Stimulated activated CD8-positive, alpha-beta memory T cell treated with anti-CD3 and anti-CD28 coated beads, Interleukin-4, amount 100 ng/mL, for 1 hour (primary cell): ENCODE measurements around the gene ANKRD31.
"Not testable (repeated sequence)": the region's sequence is repeated elsewhere in the genome, so short reads cannot be mapped to it uniquely, and the experiment has no call there.

Experiments
- DNase-seq, 2 donors: peaks; one replicate each; pipeline ENCODE4 v3.0.0-alpha.2; 2020; ENCODE audit warnings: low read depth in 2 of 2, low spot score in 1 of 2

ANKRD31 gene

DNA sequence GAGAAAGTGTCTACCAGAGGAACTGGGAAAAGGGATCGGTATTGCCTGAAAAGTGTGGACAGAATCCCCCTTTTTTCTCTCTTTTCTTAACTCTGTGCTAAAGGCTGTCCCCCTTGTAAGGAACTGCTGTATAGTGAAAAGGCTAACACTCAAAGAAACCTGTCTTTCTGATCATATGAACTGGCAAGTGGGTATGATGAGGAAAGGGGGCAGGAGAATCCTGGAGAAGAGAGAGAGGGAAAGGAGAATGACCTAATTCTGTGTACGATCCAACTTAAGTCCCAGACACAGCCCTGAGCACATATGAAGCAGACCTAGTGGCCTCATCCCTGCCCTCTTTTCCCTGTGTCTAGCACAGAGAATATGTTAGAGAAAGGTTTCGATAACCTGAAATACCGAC, 967 bp downstream of the ANKRD31 start:
- DNase-seq = no peak

DNA sequence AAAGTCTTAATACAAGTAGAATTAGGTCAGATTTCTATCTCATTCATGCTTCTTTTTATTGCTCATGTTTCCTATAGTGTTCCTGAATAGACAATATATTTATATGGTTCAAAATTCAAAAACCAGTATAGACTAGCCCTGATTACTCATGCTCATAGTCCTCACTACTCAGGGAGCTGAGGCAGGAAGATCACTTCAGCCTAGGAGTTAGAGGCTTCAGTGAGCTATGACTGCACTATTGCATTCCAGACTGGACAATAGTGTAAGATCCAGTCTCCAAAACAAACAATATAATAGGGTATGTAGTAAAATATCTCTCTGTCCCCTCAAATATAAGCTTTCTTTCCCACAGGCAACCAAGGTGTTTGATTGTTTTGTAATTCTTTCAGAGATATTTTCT, 2.4 kb downstream of the ANKRD31 start:
- DNase-seq = no peak

DNA sequence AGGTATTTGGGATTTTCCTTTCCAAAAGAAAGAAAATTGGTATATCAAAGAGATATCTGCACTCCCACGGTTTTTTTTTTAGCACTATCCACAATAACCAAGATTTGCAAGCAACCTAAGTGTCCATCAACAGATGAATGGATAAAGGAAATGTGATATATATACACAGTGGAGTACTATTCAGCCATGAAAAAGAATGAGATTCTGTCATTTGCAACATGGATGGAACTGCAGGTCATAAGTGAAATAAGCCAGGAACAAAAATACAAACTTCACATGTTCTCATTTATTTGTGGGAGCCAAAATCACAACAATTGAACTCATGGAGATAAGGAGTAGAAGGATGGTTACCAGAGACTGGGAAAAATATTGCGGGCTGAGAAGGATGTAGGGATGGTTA, 9.8 kb downstream of the ANKRD31 start:
- DNase-seq = no peak

DNA sequence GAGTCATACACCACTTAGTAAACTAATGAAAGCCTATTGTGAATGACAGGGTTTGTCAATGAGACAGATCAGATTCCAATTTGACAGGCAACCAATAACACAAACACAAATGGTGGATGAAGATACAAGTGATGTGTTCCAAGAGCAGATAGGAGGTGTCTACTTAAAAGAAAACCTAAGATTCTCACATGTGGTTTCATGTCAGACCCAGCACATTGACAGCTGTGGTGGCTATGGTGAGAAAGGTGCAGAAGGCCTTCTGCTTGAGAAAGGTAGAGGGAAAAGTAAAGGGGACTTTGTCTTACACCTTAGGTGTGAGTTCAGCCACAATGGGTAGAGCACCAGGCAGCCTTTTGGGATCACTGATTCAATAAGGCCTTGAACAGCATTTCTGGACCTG, 11.2 kb downstream of the ANKRD31 start:
- DNase-seq = no peak

DNA sequence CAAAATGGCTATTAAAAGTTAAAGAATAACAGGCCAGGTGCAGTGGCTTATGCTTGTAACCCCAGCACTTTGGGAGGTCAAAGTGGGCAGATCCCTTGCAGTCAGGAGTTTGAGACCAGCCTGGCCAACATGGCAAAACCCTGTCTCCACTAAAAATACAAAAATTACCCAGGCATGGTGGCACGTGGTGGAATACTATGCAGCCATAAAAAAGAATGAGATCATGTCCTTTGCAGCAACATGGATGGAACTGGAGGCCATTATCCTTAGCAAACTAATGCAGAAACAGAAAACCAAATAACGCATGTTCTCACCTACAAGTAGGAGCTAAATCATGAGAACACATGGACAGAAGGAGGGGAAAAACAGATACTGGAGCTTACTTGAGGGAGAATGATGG, 15.9 kb downstream of the ANKRD31 start:
- DNase-seq = not testable (repeated sequence)

DNA sequence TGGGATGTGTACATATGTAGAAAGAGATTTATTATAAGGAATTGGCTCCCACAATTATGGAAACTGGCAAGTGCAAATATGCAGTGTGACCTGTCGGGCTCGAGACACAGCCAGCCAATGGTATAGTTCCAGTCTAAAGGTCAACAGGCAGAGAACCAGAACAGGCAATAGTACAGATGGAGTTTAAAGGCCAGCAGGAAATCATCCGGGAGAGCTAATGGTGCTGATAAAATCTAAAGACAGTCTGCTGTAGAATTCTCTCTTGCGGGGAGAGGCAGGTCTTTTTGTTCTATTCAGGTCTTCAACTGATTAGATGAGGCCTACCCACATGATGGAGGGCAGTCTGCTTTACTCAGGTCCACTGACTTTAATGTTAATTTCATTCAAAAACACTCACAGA, 21.8 kb downstream of the ANKRD31 start:
- DNase-seq = no peak

DNA sequence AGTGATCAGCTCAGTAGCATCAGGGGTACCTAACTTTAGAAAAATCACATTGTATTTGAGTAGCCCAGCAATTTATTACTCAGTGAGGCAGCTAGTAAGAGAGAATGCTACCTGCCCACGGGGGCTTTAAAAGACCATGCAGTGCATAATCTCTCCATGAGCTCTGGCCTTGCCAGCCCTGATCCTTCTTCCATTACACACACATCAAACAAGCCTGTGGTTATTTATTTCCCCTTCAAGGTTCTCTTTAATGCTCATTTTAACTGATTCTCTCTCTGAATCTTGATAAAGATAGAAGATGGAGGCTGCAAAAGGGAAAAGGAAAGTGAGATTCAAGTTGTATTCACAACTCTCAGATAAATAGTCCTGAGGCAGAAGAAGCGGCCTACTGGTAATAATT, 22.3 kb downstream of the ANKRD31 start:
- DNase-seq = no peak

DNA sequence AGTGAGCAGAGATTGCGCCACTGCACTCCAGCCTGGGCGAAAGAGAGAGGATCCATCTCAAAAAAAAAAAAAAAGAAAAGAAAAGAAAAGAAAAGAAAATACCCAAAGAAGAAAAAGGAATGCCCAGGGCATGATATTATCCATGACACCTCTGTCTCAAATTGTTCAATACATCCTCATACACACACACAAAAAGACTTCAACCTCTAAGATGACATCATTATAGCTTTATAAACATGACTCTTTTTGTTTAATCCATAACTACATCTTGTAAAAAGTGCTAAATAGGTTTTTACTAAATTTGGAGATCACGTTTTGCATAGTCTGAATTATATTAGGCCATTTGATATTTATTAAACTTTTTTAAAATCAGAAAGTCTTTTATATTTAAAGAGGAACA, 33.1 kb downstream of the ANKRD31 start:
- no peak for DNase-seq

DNA sequence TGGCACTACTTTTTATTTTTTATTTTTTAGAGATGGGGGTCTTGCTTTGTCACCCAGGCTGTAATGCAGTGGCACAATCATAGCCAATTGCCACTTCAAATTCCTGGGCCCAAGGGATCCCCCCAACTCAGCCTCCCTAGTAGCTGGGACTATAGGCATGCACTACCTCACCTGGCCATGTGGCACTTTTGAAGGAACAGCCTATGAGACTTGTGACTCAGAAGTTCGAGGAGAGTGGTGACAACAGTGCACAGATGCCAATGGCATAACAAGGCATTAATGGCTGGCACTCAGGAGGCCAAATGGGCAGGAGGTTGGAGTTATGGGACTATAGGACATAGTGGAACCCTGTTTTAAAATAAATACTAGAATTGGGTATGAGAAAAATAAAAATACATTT, 33.7 kb downstream of the ANKRD31 start:
- no peak for DNase-seq

DNA sequence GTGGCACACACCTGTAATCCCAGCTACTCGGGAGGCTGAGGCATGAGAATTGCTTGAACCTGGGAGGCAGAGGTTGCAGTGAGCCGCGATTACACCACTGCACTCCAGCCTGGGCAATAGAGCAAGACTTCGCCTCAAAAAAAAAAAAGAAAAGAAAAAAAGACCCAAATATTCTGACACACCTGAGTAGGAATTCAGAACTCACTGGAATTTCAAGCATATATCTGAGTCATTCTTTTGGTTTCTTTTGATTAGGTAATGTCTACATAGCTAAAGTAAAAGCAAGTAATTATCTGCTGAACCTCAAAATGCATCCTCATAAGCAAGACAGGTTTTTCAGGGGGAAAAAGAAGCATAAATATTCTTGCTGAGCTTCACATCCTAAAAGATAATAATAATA, 35.9 kb downstream of the ANKRD31 start:
- DNase-seq = no peak

DNA sequence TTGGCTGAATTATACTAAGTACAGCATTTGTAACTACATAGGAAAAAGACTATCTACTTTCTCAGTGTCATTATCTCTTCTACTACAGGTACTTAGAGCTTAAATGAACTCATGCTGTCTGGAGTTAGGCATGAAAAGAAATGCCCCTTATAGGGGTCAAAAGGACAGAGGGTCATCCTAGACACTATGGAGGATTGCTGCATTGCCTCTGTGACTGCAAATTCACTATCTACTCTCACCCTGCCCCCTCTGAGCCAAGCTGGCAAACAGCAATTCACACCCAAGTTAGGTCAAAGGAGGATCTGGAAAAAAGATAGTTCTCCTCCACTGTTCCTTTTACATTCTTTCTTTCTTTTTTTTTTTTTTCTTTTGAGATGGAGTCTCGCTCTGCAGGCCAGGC, 36.7 kb downstream of the ANKRD31 start:
- DNase-seq = no peak

DNA sequence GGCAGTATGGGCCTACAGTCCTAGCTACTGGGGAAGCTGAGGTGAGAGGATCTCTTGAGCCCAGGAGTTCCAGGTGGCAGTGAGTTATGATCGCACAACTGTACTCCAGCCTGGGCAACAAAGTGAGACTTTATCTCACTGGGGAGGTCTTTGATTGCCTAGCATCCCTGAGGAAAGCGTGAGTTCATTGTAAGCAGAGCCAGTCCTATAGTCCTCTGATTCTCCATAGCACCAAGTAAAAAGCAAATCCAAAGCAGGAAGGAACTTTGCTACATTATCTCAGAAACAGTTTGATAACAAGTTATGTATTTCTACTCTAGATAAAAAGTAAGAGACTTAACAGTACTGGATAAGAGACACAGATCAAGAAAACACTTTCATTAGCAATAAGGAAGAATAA, 37.6 kb downstream of the ANKRD31 start:
- no peak for DNase-seq

DNA sequence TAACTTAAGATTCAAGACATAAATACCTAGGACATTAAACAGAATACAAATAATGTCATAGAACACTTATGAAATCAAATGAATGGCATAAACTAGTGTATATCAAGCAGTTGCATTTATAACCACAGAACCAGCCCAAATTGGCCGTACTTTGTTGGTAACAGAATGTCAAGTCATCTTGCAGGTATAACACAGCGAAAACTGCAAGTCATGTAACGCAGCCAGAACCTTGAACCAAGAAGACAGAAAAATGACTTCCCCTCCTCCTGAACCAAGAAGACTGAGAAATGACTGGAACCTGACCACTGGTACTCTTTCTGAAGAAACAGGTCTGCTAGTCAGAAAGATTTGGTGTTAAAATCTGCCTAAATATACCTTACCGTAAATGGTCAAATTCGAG, 38.9 kb downstream of the ANKRD31 start:
- DNase-seq = no peak

DNA sequence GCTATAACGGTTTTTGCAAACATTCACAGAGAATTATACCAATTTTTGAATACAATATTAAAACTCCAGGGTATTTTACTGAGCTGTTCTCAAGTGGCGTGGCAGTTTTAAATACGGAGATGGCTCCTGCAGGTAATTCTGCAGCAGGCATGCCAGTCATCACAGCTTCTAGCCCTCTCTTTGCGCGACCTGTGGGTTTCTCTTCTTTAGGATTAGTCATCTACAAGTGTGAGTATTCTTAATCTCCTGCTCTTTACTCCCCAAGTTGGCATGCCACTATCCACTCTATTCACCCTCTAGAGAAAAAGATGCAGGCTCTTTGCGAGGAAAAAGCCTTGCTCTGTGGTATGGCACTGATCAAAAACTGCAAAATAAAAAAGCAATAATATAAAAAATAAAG, 43.9 kb downstream of the ANKRD31 start:
- DNase-seq = no peak

DNA sequence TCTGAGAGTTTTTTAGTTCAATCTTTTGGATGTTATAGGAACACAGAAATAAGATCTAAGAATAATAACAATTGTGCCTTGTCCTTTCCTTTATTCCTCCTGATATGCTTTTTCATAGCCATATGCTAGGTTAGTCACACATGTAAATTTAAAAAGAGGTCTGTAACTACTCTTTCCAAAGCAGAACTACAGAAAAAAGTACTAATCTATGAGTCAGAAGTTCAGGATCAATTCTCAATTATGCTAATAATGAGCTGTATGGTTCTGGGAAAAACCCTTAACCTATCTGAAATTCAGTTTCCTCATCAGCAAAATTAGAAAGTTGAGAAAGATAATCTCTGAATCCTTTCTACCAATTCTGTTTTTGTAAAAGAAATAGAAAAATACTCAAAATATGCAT, 44.4 kb downstream of the ANKRD31 start:
- DNase-seq = no peak

DNA sequence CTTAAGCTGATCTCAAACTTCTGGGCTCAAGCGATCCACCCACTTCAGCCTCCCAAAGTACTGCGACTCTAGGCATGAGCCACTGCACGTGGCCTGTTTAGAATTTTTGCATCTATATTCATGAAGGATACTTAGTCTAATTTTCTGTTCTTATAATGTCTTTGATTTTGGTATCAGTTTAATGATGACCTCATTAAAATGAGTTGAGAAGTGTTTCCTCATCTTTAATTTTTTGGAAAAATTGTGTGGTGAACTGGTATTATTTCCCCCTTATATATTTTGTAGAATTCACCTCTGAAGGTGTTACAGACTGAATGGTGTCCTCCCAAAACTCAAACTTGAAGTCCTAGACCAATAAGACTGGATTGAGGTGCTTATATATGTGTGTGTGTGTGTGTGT, 46.5 kb downstream of the ANKRD31 start:
- DNase-seq = no peak

DNA sequence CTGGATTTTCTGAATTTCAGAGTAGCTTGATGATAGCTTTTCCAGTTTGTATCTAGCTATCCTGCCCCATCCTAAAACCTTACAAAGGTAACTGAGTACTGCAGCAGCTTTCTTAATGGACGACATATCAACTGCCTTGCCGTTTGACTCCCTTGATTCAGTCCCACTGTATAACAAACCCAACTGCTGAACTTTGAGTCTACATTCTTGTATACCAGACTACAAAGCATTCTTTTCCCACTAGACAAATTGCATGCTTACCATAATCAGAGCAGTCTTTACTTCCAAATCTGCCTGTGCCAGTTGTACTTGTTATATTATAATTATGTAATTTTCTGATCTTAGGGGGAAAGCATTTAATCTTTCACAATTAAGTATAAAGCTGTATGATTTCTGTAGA, 47.3 kb downstream of the ANKRD31 start:
- no peak for DNase-seq

DNA sequence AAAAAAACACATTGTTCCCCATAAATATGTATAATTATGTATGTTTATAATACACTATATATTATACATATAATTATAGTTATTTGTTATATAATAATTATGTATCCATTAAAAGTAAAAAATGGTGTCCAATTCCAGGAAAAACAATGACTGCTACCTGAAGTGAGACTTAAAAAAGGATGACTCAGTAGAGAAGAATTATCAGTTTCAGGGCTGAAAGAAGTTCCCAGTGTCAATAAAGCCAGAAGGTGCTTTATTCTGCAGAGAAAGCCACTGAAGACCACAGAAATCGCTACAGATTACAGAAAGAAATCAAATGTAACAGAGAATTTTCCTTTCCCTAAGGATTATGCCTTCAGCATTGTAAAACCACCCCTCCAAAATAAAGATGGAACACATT, 50.9 kb downstream of the ANKRD31 start:
- no peak for DNase-seq

DNA sequence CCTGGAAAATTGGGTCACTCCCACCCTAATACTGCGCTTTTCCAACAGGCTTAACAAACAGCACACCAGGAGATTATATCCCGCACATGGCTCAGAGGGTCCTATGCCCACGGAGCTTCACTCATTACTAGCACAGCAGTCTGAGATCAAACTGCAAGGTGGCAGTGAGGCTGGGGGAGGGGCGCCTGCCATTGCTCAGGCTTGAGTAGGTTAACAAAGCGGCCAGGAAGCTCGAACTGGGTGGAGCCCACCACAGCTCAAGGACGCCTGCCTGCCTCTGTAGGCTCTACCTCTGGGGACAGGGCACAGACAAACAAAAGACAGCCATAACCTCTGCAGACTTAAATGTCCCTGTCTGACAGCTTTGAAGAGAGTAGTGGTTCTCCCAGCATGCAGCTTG, 60.7 kb downstream of the ANKRD31 start:
- not testable (repeated sequence) for DNase-seq

DNA sequence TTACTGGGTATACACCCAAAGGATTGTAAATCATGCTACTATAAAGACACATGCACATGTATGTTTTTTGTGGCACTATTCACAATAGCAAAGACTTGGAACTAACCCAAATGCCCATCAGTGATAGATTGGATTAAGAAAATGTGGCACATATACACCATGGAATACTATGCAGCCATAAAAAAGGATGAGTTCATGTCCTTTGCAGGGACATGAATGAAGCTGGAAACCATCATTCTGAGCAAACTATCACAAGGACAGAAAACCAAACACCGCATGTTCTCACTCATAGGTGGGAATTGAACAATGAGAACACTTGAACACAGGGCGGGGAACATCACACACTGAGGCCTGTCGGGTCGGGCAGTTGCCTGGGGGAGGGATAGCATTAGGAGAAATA, 61.8 kb downstream of the ANKRD31 start:
- DNase-seq = not testable (repeated sequence)

DNA sequence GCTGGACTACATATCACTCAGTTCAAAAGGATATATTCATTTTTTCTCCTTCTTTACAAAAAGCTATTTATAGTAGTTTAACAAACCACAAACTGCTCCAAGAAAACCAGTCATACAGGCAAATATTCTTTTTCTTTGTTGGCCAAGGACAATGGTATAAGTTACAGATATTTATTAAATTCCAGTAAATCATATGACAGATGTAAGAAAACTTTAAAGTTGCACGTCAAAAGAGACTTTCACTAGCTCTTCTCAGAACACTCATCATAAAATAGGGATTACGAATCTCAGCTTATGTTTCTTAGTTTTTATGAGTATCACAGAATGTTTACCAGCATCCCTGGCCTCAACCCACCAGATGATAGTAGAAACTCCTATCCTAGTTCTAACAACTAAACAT, 67.2 kb downstream of the ANKRD31 start:
- DNase-seq = no peak

DNA sequence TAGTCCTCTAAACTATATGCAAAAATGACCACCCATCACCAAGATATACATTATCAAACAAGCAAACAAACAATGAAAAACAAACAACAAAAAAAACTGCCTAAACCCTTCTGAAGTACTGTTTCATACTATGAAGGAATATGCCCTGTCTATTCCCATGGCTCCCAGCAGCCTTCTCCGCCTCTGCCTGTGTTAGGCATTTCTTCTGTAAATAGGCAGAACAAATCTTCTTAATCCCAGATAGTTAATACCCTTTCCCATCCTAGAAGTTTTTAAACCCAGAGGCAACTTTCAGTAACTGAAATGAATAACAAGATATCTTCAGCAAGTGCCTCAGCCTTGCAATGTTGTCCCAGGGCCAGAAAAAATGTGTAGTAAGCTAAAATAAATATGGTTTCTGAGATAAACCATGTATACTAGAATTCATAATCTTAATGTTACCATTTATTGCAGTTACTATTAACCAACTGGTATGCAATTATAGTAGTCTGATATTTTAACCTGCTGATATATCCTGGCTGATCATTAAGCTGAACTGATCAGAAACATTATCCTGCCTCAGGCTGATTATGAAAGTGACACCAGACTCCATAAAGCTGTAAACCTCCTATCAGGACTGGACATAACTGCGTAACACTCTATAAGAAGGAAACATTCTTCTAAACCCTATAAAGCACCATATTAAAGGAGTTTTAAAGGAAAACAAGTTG, 68.5 kb downstream of the ANKRD31 start:
- no peak for DNase-seq

DNA sequence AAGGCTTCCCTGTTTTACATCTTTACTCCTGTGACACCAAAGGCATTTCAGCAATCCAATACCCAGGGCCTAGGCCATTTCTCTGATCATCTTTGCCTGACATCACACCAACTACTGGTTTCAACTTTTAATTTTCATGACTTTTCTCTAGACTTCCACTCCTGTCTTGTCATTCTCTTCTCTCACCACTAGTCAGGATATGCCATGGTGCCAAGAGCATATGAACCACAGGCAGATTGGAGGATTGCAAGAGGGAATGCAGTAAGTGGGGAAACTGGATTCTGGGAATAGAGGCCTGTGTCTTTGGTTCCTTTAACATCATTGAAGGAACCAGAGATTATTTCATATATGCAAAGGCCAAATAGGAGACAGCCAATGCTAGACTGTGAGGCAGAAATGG, 69.3 kb downstream of the ANKRD31 start:
- no peak for DNase-seq

DNA sequence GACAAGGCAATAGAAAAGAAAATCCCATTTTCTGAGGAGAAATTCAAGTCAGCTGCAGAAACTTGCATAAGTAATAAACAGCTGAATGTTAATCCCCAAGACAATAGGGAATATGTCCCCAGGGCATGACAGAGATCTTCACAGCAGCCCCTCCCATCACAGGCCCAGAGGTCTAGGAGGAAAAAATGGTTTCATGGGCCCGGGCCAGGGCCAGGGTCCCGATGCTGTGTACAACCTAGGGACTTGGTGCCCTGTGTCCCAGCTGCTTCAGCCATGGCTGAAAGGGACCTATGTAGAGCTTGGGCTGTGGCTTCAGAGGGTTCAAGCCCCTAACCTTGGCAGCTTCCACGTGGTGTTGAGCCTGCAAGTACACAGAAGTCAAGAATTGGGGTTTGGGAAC, 75.2 kb downstream of the ANKRD31 start:
- not testable (repeated sequence) for DNase-seq
